DOHH2 (cell line): ENCODE data around the gene SRGAP3.

Experiments used
- H3F3A ChIP-seq: fragments of 200-600 bp; sonication (generic), shearing (Covaris generic); 2 replicates; pipeline ENCODE4 v1.6.0; 2016; ENCODE audit warnings: antibody characterized with exemption, mild to moderate bottlenecking; ENCODE audit not compliant: control insufficient read depth, insufficient read depth
- H3K27ac ChIP-seq: fragments of 200-600 bp; sonication (generic); 2 replicates; pipeline ENCODE4 v1.5.1; 2014; ENCODE audit warnings: low read depth, mild to moderate bottlenecking, low read length, moderate library complexity
- H3K27me3 ChIP-seq: fragments of 200-600 bp; sonication (generic); 2 replicates; pipeline ENCODE4 v1.6.1; 2014; ENCODE audit warnings: mild to moderate bottlenecking, low read length, mixed read lengths; ENCODE audit not compliant: control insufficient read depth
- H3K36me3 ChIP-seq: fragments of 200-600 bp; sonication (generic); 2 replicates; pipeline ENCODE4 v1.6.1; 2014; ENCODE audit warnings: mild to moderate bottlenecking, low read length, moderate library complexity, mixed read lengths; ENCODE audit not compliant: control insufficient read depth
- H3K4me1 ChIP-seq: fragments of 200-600 bp; sonication (generic); 2 replicates; pipeline ENCODE4 v1.6.1; 2014; ENCODE audit warnings: mild to moderate bottlenecking, low read length, mixed read lengths; ENCODE audit not compliant: control insufficient read depth
- H3K4me2 ChIP-seq: fragments of 200-600 bp; sonication (generic); 2 replicates; pipeline ENCODE4 v1.6.0; 2014; ENCODE audit warnings: mild to moderate bottlenecking, low read length, moderate library complexity
- H3K4me3 ChIP-seq: fragments of 200-600 bp; sonication (generic); 2 replicates; pipeline ENCODE4 v1.5.1; 2014; ENCODE audit warnings: mild to moderate bottlenecking, low read length, mixed read lengths
- H3K79me2 ChIP-seq: fragments of 200-600 bp; sonication (generic); 2 replicates; pipeline ENCODE4 v1.6.1; 2014; ENCODE audit warnings: mild to moderate bottlenecking, low read length, mixed read lengths; ENCODE audit not compliant: control insufficient read depth
- H3K9me2 ChIP-seq: fragments of 200-600 bp; sonication (generic); replicated peaks from 2 replicates; pipeline ENCODE4 v1.6.1; 2014; ENCODE audit warnings: mild to moderate bottlenecking, low read length, mixed read lengths; ENCODE audit not compliant: control insufficient read depth
- H3K9me3 ChIP-seq: fragments of 200-600 bp; sonication (generic); 2 replicates; pipeline ENCODE4 v1.6.1; 2014; ENCODE audit warnings: antibody characterized with exemption, low read length, mixed read lengths; ENCODE audit not compliant: control insufficient read depth, insufficient read depth
- H4K20me1 ChIP-seq: fragments of 200-600 bp; sonication (generic); 2 replicates; pipeline ENCODE4 v1.6.0; 2014; ENCODE audit warnings: low read depth, mild to moderate bottlenecking, antibody characterized with exemption, low read length, moderate library complexity; ENCODE audit not compliant: control insufficient read depth, insufficient read depth
- EZH2phosphoT487 ChIP-seq: fragments of 200-600 bp; sonication (generic); IDR thresholded peaks from 2 replicates; pipeline ENCODE4 v1.6.1; 2017; ENCODE audit warnings: borderline replicate concordance, mild to moderate bottlenecking, antibody characterized with exemption, low read length, moderate library complexity, mixed read lengths
- TF ChIP-seq, protein P1 (sequence below): fragments of 200-600 bp; sonication (generic); IDR thresholded peaks from one replicate; pipeline ENCODE4 v1.5.1; 2014; ENCODE audit warnings: antibody characterized with exemption, mild to moderate bottlenecking, low read depth, low read length; ENCODE audit not compliant: poor library complexity, severe bottlenecking

Gene SRGAP3

DNA sequence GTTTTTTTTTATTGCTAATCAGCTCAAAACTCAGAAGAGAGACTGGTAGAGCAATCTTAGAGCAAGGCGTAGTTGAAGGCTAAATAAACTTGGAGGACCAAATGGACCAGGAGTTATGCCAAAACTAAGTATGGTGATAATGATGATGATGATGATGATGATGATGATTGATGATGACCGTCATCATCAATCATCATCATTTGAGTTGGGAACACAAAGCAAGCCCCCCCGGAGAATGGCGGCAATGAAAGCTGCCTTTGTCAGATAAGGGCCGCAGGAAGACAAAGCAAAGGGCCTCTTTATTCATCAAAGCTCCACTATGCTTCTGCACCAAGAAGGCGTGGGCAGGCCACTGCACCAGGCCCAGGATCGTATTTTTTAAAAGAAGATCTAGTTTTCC is 204.1 kb downstream of the SRGAP3 start:
- Histone ChIP-seq H3K4me2 (no peak overlapping the region), H3K9me3 (no peaks in the 10 kb centered on the region), H4K20me1 (no peaks in the 10 kb centered on the region), H3K9me2 (no peaks in the 10 kb centered on the region), H3K4me1 (no peaks in the 10 kb centered on the region), H3K36me3 (no peaks in the 10 kb centered on the region), H3F3A (no peaks in the 10 kb centered on the region), H3K27me3 (peaks cover 3% of the 10 kb centered on the region; the same call in 1 of the 2 replicates), H3K79me2 (no peaks in the 10 kb centered on the region), H3K4me3 (no peak overlapping the region), H3K27ac (no peak overlapping the region)
- TF ChIP-seq EZH2phosphoT487, result no peak
- TF ChIP-seq, protein P1, sequence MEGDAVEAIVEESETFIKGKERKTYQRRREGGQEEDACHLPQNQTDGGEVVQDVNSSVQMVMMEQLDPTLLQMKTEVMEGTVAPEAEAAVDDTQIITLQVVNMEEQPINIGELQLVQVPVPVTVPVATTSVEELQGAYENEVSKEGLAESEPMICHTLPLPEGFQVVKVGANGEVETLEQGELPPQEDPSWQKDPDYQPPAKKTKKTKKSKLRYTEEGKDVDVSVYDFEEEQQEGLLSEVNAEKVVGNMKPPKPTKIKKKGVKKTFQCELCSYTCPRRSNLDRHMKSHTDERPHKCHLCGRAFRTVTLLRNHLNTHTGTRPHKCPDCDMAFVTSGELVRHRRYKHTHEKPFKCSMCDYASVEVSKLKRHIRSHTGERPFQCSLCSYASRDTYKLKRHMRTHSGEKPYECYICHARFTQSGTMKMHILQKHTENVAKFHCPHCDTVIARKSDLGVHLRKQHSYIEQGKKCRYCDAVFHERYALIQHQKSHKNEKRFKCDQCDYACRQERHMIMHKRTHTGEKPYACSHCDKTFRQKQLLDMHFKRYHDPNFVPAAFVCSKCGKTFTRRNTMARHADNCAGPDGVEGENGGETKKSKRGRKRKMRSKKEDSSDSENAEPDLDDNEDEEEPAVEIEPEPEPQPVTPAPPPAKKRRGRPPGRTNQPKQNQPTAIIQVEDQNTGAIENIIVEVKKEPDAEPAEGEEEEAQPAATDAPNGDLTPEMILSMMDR, result no peak

DNA sequence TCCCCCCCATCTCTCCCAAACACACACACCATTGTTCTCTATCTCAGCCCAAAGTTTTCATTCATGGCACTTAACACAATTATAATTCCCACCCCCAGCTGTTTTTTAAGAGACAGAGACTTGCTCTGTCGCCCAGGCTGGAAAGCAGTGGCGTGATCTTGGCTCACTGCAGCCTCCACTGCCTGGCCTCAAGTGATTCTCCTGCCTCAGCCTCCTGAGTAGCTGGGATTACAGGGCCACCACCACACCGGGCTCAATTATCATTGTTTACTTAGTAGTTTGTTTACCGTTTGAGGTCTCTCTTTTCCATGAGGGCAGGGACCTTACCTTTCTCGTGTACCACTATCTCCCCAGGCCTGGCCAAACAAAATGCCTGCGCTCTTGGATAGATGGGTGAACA is 206.4 kb downstream of the SRGAP3 start:
- Histone ChIP-seq H3F3A (no peaks in the 10 kb centered on the region), H3K4me2 (no peak overlapping the region), H3K9me3 (no peaks in the 10 kb centered on the region), H4K20me1 (no peaks in the 10 kb centered on the region), H3K9me2 (no peaks in the 10 kb centered on the region), H3K4me1 (no peaks in the 10 kb centered on the region), H3K27ac (no peak overlapping the region), H3K36me3 (no peaks in the 10 kb centered on the region), H3K27me3 (peaks cover 8% of the 10 kb centered on the region), H3K79me2 (no peaks in the 10 kb centered on the region), H3K4me3 (no peak overlapping the region)
- TF ChIP-seq, protein P1, result no peak
- no peak for TF ChIP-seq EZH2phosphoT487

DNA sequence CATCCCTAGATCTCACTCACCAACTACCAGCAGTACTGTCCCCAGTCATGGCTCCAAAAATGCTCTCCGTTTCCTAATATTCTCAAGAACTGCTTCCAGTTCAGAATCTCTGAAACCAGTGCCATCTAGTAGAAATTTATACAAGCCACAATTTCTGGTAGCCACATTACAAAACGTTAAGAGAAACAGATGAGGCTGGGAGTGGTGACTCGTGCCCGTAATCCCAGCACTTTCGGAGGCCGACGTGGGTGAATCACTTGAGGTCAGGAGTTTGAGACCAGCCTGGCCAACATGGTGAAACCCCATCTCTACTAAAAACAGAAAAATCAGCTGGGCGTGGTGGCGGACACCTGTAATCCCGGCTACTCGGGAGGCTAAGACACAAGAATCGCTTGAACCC is 207.8 kb downstream of the SRGAP3 start:
- Histone ChIP-seq H3K36me3 (no peaks in the 10 kb centered on the region), H3K4me3 (no peak overlapping the region), H3K4me1 (no peaks in the 10 kb centered on the region), H3K27ac (no peak overlapping the region), H3F3A (no peaks in the 10 kb centered on the region), H4K20me1 (no peaks in the 10 kb centered on the region), H3K27me3 (peaks cover 10% of the 10 kb centered on the region), H3K9me2 (no peaks in the 10 kb centered on the region), H3K9me3 (no peaks in the 10 kb centered on the region), H3K79me2 (no peaks in the 10 kb centered on the region), H3K4me2 (no peak overlapping the region)
- TF ChIP-seq, protein P1, result no peak
- TF ChIP-seq EZH2phosphoT487, result no peak

DNA sequence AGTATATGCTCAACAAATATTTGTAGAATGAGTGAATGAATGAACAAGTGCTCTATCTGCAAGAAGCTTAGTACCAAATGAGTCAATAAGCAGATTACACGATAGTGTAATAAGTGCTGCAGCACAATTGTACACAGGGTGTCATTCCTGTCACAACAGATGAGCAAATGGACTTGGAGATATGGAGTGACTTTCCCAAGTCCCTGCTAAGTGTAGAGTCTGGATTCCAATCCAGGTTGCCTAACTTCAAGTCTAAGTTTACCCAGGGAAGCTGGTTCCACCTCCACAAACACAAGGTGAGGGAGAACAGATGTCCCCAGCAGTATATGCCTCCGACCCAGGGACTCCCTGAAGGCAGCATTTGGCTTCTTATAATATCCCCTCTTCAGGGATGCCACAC is 208.4 kb downstream of the SRGAP3 start:
- no peak overlapping the region for H3K4me3 ChIP-seq
- no peaks in the 10 kb centered on the region for H3F3A ChIP-seq
- no peaks in the 10 kb centered on the region for H3K79me2 ChIP-seq
- no peak for TF ChIP-seq EZH2phosphoT487
- TF ChIP-seq, protein P1, result no peak
- peaks cover 10% of the 10 kb centered on the region for H3K27me3 ChIP-seq
- no peaks in the 10 kb centered on the region for H4K20me1 ChIP-seq
- H3K9me2 ChIP-seq, result no peaks in the 10 kb centered on the region
- H3K27ac ChIP-seq, result no peak overlapping the region
- no peak overlapping the region for H3K4me2 ChIP-seq
- no peaks in the 10 kb centered on the region for H3K36me3 ChIP-seq
- no peaks in the 10 kb centered on the region for H3K9me3 ChIP-seq
- H3K4me1 ChIP-seq, result no peaks in the 10 kb centered on the region
